B cell (primary cell): Measurements from ENCODE around the gene PPP1R36.

Source experiments
- CTCF ChIP-seq: fragments of 200-600 bp; IDR thresholded peaks from one replicate; pipeline ENCODE4 v1.8.0; 2022; ENCODE audit warnings: antibody characterized with exemption, mild to moderate bottlenecking
- EZH2 ChIP-seq: IDR thresholded peaks from 2 replicates; pipeline ENCODE4 v1.6.1; 2012; ENCODE audit warnings: borderline replicate concordance, low read depth, mild to moderate bottlenecking, moderate library complexity, low read length; ENCODE audit not compliant: insufficient read depth, poor library complexity, severe bottlenecking

GRCh38 chr14:64632056-64632455, 82.3 kb downstream of the PPP1R36 start:
- no peak for TF ChIP-seq CTCF
- TF ChIP-seq EZH2, result no peak
